Bronchial smooth muscle cell (primary cell): ENCODE results near the gene SLC5A6. TPM values are rescaled to one million over a fixed set of nuclear protein-coding genes. Genes with fewer than 3 reads are reported as not detected.

Experiments
- total RNA-seq: library from RNA; depleted of rRNA; stranded (reverse); fragments of >200 nt; gene quantifications from 2 replicates; pipeline ENCODE4 v1.2.1, GENCODE V29; 2014

Gene SLC5A6
- 6.6 and 9.1 TPM in 2 replicates for total RNA-seq

DNA sequence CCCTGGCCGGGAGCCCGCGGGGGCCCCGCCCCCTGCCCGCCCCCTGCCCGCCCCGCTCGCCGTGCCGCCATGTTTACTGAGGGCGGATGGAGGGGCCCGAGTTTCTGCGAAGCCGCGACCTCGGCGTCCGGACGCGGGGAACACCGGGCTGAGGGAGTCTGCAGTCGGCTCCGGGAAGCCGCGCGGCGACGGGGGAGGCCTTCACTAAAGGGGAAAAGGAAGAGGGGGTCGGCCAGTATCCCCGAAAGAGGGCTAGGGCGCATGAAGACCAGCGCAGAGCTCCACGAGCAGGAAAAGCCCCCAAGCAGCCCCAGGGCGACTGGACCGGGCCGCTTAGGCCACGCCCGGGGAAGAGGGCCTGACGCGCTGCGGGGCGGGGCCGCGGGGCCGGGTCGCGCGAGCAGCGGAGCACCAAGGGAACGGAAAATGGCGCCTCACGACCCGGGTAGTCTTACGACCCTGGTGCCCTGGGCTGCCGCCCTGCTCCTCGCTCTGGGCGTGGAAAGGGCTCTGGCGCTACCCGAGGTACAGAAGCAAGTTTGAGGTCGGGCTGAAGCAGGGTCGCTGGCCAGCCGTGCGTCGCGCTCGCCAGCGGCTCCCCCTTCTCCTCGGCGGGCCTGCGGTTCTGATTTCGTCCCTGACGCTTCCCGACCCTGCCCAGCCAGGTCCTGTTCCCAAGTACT is at the start of gene SLC5A6, which contains the start of gene ATRAID:
SLC5A6 (minus strand) TSS at position 326 of the 683 bp plus-strand sequence. CDS start 4,618 bp downstream, outside the sequence.
ATRAID (plus strand) TSS at position 99 of the 683 bp plus-strand sequence; CDS start at position 427, 328 bp downstream.

DNA sequence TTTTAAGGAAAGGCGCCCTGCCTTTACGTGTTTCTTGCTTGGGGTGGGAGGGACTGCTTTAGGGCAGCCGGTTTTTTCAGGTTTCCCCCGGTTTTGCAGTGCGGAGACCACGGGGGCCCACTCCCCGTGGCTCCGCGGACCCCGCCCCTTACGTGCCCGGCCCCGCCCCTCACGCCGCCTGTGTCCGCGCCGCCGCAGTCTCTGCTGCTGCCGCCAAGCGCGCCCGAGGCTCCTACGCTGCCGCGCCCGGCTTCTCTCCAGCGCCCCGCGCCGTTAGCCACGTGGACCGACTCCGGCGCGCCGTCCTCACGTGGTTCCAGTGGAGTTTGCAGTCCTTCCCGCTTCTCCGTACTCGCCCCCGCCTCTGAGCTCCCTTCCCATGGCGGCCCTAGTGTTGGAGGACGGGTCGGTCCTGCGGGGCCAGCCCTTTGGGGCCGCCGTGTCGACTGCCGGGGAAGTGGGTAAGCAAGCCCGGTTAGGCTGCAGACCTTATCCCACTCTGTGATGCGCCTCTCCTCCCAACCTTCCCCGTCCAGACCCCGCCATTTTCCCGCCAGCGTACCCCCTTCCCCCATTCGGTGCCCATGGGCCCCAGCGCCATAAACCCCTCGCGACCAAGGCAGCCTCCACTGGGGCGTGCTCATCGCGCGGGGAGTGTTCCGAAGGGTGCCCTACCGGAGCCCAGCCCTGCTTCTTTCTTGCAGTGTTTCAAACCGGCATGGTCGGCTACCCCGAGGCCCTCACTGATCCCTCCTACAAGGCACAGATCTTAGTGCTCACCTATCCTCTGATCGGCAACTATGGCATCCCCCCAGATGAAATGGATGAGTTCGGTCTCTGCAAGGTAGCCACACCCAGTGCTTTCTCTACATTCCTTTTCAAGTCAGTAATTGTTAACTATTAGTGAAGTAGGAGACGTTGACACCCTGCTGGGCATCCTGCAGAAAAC is 5.4 kb upstream of the SLC5A6 start, which contains the start of gene CAD:
CAD (plus strand) TSS at position 197 of the 949 bp plus-strand sequence; CDS start at position 380, 183 bp downstream.

Other genes starting within 250 kb of the SLC5A6 start
- gene MAPRE3, start 241.6 kb downstream of the SLC5A6 start, total RNA-seq = 3.5 and 5.4 TPM in 2 replicates
- 22.2 and 27.6 TPM in 2 replicates for gene TMEM214, start 179.3 kb downstream of the SLC5A6 start, total RNA-seq
- 18.1 and 20.3 TPM in 2 replicates for gene AGBL5, start 160.6 kb downstream of the SLC5A6 start, total RNA-seq
- gene OST4, start 140.6 kb downstream of the SLC5A6 start, total RNA-seq = 622 and 1,171 TPM in 2 replicates
- gene EMILIN1, start 133.7 kb downstream of the SLC5A6 start, total RNA-seq = 257 and 364 TPM in 2 replicates
- gene KHK, start 125.5 kb downstream of the SLC5A6 start, total RNA-seq = 0.32 and 1.3 TPM in 2 replicates
- 0.69 and 0.79 TPM in 2 replicates for gene CGREF1, start 93.1 kb downstream of the SLC5A6 start, total RNA-seq
- 0.16 TPM in 1 of 2 replicates, not detected in the other for gene ABHD1, start 88.5 kb downstream of the SLC5A6 start, total RNA-seq
- gene PREB, start 77.6 kb downstream of the SLC5A6 start, total RNA-seq = 40.7 TPM in 2 replicates
- not detected in 2 replicates for gene PRR30, start 72.9 kb downstream of the SLC5A6 start, total RNA-seq
- gene TCF23, start 63.3 kb downstream of the SLC5A6 start, total RNA-seq = not detected in 2 replicates
- 241 and 261 TPM in 2 replicates for gene ATRAID, start 227 bp downstream of the SLC5A6 start, total RNA-seq
- gene CAD, start 5.1 kb upstream of the SLC5A6 start, total RNA-seq = 21.9 and 22.9 TPM in 2 replicates
- gene SLC30A3, start 50.8 kb upstream of the SLC5A6 start, total RNA-seq = not detected in 2 replicates
- gene DNAJC5G, start 63.2 kb upstream of the SLC5A6 start, total RNA-seq = not detected in 2 replicates
- gene TRIM54, start 70.2 kb upstream of the SLC5A6 start, total RNA-seq = 0.09 TPM in 1 of 2 replicates, not detected in the other
- 0.16 and 0.26 TPM in 2 replicates for gene UCN, start 96.2 kb upstream of the SLC5A6 start, total RNA-seq
- gene MPV17, start 110.8 kb upstream of the SLC5A6 start, total RNA-seq = 73.6 and 79.1 TPM in 2 replicates
- gene GTF3C2, start 144.5 kb upstream of the SLC5A6 start, total RNA-seq = 13.7 and 23.5 TPM in 2 replicates
- 29.3 and 31.5 TPM in 2 replicates for gene EIF2B4, start 158.1 kb upstream of the SLC5A6 start, total RNA-seq
- 121 and 127 TPM in 2 replicates for gene SNX17, start 158.3 kb upstream of the SLC5A6 start, total RNA-seq
- 5.3 and 6.6 TPM in 2 replicates for gene ZNF513, start 168.5 kb upstream of the SLC5A6 start, total RNA-seq
- gene PPM1G, start 197.3 kb upstream of the SLC5A6 start, total RNA-seq = 80.7 and 83.5 TPM in 2 replicates
- gene NRBP1, start 216.4 kb upstream of the SLC5A6 start, total RNA-seq = 90.0 and 94.5 TPM in 2 replicates
- gene KRTCAP3, start 230.1 kb upstream of the SLC5A6 start, total RNA-seq = 0.26 and 0.47 TPM in 2 replicates